Measurements from ENCODE around the gene KCNC3.

KCNC3 gene

DNA sequence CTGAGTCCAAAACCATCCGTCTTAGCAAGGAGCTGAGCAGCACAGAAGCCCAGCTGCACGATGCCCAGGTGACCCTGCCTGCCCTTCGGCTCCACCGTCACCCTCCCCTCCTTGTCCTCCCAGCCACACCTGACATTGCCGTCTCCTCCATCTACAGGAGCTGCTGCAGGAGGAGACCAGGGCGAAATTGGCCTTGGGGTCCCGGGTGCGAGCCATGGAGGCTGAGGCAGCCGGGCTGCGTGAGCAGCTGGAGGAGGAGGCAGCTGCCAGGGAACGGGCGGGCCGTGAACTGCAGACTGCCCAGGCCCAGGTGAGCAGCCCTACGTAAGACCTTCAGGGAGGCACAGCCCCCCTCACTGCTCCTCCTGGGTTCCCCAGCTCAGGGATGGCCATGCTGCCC, 49.1 kb downstream of the KCNC3 start:
- no peak for DNase-seq (ENCODE audit: low read depth in 2 of 2, low spot score in 1 of 2)

GRCh38 chr19:50277966-50278580, 51.1 kb downstream of the KCNC3 start:
- DNase-seq (ENCODE audit: low read depth in 2 of 2, low spot score in 1 of 2) = no peak

- no peak for DNase-seq (ENCODE audit: low read depth in 2 of 2, low spot score in 1 of 2)
These were observed 52.7 kb downstream of the KCNC3 start for GRCh38 chr19:50276370-50277063.

DNA sequence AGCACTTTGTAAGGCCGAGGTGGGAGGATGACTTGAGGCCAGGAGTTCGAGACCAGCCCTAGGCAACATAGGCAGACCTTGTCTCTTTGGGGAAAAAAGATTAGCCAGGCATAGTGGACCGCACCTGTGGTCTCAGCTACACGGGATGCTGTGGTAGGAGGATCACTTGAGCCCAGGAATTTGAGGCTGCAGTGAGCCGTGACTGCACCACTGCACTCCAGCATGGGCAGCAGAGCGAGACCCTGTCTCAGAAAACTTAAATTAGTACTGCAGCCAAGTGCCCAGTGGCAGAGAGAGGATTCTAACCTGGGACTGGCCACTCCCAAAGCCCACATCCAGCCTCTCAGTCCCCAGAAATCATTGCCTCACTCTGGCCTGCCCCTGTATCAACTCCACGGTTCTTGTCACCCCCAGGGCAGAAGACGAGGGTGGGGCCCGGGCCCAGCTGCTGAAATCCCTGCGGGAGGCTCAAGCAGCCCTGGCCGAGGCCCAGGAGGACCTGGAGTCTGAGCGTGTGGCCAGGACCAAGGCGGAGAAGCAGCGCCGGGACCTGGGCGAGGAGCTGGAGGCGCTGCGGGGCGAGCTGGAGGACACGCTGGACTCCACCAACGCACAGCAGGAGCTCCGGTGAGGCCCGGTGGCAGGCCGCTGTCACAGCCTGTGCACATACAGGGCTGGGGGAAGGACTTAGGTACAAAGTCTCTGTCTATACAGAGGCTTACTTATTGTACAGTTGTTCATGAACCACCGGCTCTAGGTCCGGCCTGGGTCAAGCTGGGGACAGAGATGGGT, 53.4 kb downstream of the KCNC3 start:
- no peak for DNase-seq (ENCODE audit: low read depth in 2 of 2, low spot score in 1 of 2)

DNA sequence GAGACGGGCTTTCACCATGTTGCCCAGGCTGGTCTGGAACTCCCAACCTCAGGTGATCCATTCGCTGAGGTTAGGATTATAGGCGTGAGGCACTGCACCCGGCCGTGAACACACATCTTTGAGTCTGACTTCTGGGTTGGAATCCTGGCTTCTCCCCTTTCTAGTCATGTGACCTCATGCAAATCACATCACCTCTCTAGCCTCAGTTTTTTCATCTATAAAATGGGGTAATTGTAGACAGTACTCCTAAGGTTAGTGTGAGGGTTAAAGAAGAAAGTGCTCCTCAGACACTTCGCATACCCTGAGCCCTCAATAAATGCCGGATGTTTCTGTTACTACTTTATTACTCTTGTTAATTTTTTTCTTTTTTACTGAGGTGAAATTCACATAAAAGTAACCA, 55.4 kb downstream of the KCNC3 start:
- DNase-seq (ENCODE audit: low read depth in 2 of 2, low spot score in 1 of 2) = no peak

DNA sequence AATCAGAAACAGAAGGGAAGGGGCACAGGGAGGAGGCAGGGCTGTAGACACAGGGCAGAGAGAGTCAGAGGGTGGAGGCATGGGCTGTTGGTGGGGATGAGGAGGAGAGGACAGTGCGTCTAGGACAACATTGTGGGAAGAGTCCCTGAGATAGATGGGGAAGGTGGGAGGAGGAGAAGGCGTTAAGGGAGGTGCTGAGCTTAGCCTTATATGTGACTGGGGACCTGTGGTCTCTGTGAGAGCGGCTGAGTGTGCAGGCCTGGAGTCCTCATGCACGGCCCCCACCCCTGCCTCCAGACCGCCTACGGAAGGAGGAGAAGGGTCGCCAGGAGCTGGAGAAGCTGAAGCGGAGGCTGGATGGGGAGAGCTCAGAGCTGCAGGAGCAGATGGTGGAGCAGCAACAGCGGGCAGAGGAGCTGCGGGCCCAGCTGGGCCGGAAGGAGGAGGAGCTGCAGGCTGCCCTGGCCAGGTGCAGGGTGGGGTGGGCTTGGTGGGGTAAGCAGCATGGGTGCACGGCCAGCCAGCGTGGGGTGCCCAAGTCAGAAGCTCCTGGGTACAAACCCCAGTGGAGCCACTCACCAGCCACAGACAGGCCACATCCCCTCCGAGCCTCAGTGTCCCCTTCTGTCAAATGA, 56.8 kb downstream of the KCNC3 start:
- DNase-seq (ENCODE audit: low read depth in 2 of 2, low spot score in 1 of 2) = no peak

GRCh38 chr19:50269653-50270052, 59.5 kb downstream of the KCNC3 start:
- no peak for DNase-seq (ENCODE audit: low read depth in 2 of 2, low spot score in 1 of 2)

- DNase-seq (ENCODE audit: low read depth in 2 of 2, low spot score in 1 of 2) = no peak
These were observed 60.7 kb downstream of the KCNC3 start for GRCh38 chr19:50268501-50268900.

DNA sequence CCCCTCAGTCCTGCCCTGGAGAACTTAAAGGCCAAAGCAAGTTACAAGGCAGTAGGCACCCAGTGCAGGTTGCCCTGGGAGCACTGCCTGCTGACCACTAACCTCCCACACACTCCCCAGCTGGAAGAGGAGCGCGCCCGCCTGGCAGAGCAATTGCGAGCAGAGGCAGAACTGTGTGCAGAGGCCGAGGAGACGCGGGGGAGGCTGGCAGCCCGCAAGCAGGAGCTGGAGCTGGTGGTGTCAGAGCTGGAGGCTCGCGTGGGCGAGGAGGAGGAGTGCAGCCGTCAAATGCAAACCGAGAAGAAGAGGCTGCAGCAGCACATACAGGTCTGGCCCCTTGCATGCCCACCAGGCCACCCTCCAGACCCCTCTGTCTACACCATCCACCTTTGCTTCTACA, 61.1 kb downstream of the KCNC3 start:
- DNase-seq (ENCODE audit: low read depth in 2 of 2, low spot score in 1 of 2) = no peak

DNA sequence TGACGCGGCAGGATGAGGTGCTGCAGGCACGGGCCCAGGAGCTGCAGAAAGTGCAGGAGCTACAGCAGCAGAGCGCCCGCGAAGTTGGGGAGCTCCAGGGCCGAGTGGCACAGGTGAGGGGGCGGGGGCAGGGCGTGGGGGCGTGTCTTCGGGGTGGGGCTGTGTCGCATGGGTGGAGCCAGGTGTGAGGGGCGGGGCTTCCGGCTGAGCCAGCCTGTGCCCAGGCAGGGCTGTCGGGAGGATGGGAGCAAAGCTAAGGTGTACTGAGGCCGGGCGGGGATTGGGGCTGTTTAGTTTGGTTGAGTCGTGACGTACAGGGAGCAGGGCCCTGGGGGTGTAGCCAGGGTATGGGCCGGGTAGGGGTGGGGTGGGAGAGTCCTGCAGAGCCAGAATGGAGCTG, 62.3 kb downstream of the KCNC3 start:
- DNase-seq (ENCODE audit: low read depth in 2 of 2, low spot score in 1 of 2) = no peak

GRCh38 chr19:50266041-50266440, 63.1 kb downstream of the KCNC3 start:
- DNase-seq (ENCODE audit: low read depth in 2 of 2, low spot score in 1 of 2) = no peak

DNA sequence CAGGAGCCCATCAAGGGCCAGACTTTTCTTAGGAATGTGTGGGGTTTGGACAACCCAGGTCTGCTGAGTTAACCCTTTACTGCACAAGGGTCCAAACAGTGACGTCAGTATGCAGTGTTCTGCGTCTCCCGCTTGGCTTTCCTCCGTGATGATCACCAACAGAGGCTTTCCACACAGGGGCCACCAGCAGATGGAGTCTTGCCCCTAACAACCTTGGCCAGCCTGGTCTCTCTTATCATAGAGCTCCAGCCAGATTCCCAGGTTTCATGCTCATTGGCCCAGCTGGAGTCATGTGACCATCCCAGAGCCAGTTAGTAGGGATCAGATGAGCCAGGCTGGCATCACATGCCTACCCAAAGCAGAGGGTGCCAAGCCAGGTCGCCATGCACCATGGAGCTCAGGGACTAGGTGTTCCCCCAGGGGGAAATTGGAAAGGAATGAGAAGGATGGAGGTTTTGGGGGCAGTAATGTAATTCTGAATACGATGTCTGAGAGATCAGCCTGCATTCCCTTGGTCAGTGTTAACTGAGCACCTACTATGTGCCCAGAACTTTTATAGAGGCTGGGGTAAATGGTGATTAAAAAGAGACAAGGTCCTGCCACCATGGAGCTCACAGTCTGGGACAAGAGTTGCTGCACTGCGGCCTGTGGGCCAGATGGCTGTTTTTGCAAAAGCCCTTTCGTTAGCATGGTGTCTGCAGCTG, 64.5 kb downstream of the KCNC3 start:
- DNase-seq (ENCODE audit: low read depth in 2 of 2, low spot score in 1 of 2) = no peak

GRCh38 chr19:50263176-50263575, 66.0 kb downstream of the KCNC3 start:
- no peak for DNase-seq (ENCODE audit: low read depth in 2 of 2, low spot score in 1 of 2)
